GM23338 (cell line): ENCODE measurements around the gene MOGAT2.
"Not testable (repeated sequence)": the region's sequence is repeated elsewhere in the genome, so short reads cannot be mapped to it uniquely, and the experiment has no call there.

Experiments
- EZH2 ChIP-seq: fragments of 200-600 bp; sonication (generic); IDR thresholded peaks from one replicate; pipeline ENCODE4 v1.8.0; 2017; ENCODE audit warnings: antibody characterized with exemption, mild to moderate bottlenecking, low read depth; ENCODE audit not compliant: unreplicated experiment
- EZH2phosphoT487 ChIP-seq: fragments of 200-600 bp; sonication (generic); IDR thresholded peaks from one replicate; pipeline ENCODE4 v1.8.1; 2018; ENCODE audit warnings: antibody characterized with exemption; ENCODE audit not compliant: unreplicated experiment
- JUNB ChIP-seq: IDR thresholded peaks from one replicate; pipeline ENCODE4 v1.6.1; 2016; ENCODE audit warnings: antibody characterized with exemption; ENCODE audit not compliant: unreplicated experiment
- NANOG ChIP-seq: IDR thresholded peaks from 2 replicates; pipeline ENCODE4 v1.6.1; 2016; ENCODE audit warnings: antibody characterized with exemption, borderline replicate concordance
- POLR2AphosphoS5 ChIP-seq: IDR thresholded peaks from 2 replicates; pipeline ENCODE4 v1.6.1; 2016; ENCODE audit warnings: antibody characterized with exemption, low read depth
- ZNF114 ChIP-seq: fragments of 250-450 bp; sonication (Bioruptor Pico); IDR thresholded peaks from 2 replicates; pipeline ENCODE4 v1.5.0; 2020; ENCODE audit warnings: mild to moderate bottlenecking, moderate library complexity
- ZNF331 ChIP-seq: fragments of 250-450 bp; sonication (Bioruptor Pico); IDR thresholded peaks from 2 replicates; pipeline ENCODE4 v1.5.0; 2020; ENCODE audit warnings: low read depth, mild to moderate bottlenecking, moderate library complexity
- TF ChIP-seq, protein P1 (sequence below), 2 experiments: fragments of 200-600 bp in 1 of 2; sonication (generic) in 1 of 2; conservative IDR thresholded peaks; 2 replicates each; pipeline versions ENCODE4 v1.5.1 to v1.6.1; 2016 to 2017; ENCODE audit warnings: antibody characterized with exemption in 2 of 2, low read depth in 2 of 2, mild to moderate bottlenecking in 2 of 2, moderate library complexity in 1 of 2
- TF ChIP-seq, protein P2 (sequence below): IDR thresholded peaks from one replicate; pipeline ENCODE4 v1.6.1; 2018; ENCODE audit warnings: antibody characterized with exemption; ENCODE audit not compliant: unreplicated experiment

GRCh38 chr11:75754933-75755332, 37.3 kb downstream of the MOGAT2 start:
- TF ChIP-seq, protein P1, sequence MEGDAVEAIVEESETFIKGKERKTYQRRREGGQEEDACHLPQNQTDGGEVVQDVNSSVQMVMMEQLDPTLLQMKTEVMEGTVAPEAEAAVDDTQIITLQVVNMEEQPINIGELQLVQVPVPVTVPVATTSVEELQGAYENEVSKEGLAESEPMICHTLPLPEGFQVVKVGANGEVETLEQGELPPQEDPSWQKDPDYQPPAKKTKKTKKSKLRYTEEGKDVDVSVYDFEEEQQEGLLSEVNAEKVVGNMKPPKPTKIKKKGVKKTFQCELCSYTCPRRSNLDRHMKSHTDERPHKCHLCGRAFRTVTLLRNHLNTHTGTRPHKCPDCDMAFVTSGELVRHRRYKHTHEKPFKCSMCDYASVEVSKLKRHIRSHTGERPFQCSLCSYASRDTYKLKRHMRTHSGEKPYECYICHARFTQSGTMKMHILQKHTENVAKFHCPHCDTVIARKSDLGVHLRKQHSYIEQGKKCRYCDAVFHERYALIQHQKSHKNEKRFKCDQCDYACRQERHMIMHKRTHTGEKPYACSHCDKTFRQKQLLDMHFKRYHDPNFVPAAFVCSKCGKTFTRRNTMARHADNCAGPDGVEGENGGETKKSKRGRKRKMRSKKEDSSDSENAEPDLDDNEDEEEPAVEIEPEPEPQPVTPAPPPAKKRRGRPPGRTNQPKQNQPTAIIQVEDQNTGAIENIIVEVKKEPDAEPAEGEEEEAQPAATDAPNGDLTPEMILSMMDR (conservative IDR thresholded peaks at IDR 0.05; ENCODE audit: low read depth in 2 of 2), result not testable (repeated sequence)
- TF ChIP-seq, protein P2, sequence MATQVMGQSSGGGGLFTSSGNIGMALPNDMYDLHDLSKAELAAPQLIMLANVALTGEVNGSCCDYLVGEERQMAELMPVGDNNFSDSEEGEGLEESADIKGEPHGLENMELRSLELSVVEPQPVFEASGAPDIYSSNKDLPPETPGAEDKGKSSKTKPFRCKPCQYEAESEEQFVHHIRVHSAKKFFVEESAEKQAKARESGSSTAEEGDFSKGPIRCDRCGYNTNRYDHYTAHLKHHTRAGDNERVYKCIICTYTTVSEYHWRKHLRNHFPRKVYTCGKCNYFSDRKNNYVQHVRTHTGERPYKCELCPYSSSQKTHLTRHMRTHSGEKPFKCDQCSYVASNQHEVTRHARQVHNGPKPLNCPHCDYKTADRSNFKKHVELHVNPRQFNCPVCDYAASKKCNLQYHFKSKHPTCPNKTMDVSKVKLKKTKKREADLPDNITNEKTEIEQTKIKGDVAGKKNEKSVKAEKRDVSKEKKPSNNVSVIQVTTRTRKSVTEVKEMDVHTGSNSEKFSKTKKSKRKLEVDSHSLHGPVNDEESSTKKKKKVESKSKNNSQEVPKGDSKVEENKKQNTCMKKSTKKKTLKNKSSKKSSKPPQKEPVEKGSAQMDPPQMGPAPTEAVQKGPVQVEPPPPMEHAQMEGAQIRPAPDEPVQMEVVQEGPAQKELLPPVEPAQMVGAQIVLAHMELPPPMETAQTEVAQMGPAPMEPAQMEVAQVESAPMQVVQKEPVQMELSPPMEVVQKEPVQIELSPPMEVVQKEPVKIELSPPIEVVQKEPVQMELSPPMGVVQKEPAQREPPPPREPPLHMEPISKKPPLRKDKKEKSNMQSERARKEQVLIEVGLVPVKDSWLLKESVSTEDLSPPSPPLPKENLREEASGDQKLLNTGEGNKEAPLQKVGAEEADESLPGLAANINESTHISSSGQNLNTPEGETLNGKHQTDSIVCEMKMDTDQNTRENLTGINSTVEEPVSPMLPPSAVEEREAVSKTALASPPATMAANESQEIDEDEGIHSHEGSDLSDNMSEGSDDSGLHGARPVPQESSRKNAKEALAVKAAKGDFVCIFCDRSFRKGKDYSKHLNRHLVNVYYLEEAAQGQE, result not testable (repeated sequence)
- TF ChIP-seq JUNB; EZH2; NANOG; POLR2AphosphoS5; EZH2phosphoT487; ZNF114 (CRISPR knock-in tag); ZNF331 (CRISPR knock-in tag): not testable (repeated sequence)
